MCF 10A (cell line): ENCODE measurements around the gene IFIT1B. TPM values are rescaled to one million over a fixed set of nuclear protein-coding genes. Genes with fewer than 3 reads are reported as not detected.

Source experiments
- BruUV-seq: library from RNA; stranded (reverse); fragments of 400-500 nt; replicated peaks from 2 replicates; lab custom pipeline; 2021; lab: Mats Ljungman, UMichigan
- CTCF ChIA-PET: fragments of 300-600 bp; sonication (Branson Sonifier 250); formaldehyde crosslinking; extraction: SDS; loops from one replicate; lab custom pipeline; 2021; ENCODE audit warnings: antibody characterized with exemption, inconsistent platforms; lab: Yijun Ruan, JAX
- POLR2A ChIA-PET: fragments of 300-600, 350-650 bp; sonication (Branson Sonifier 250); formaldehyde crosslinking; extraction: SDS; loops from one replicate; lab custom pipeline; 2020; ENCODE audit warnings: antibody characterized with exemption, inconsistent platforms; lab: Yijun Ruan, JAX
- DNase-seq: peaks from one replicate; pipeline ENCODE4 v3.0.0-alpha.2; 2018; ENCODE audit not compliant: unreplicated experiment
- H3K27ac Mint-ChIP-seq: one replicate; pipeline ENCODE4 v1.8.0; 2022; ENCODE audit warnings: mild to moderate bottlenecking, low read depth, mixed read lengths; ENCODE audit not compliant: unreplicated experiment
- H3K27me3 Mint-ChIP-seq: one replicate; pipeline ENCODE4 v1.8.0; 2022; ENCODE audit warnings: mixed read lengths; ENCODE audit not compliant: insufficient read depth, unreplicated experiment
- H3K36me3 Mint-ChIP-seq: one replicate; pipeline ENCODE4 v1.8.0; 2022; ENCODE audit warnings: mild to moderate bottlenecking, moderate library complexity, mixed read lengths; ENCODE audit not compliant: insufficient read depth, unreplicated experiment
- H3K4me1 Mint-ChIP-seq: one replicate; pipeline ENCODE4 v1.8.0; 2022; ENCODE audit warnings: mixed read lengths; ENCODE audit not compliant: insufficient read depth, unreplicated experiment
- H3K4me3 Mint-ChIP-seq: one replicate; pipeline ENCODE4 v1.8.0; 2022; ENCODE audit warnings: mild to moderate bottlenecking, moderate library complexity, mixed read lengths; ENCODE audit not compliant: unreplicated experiment
- H3K9me3 Mint-ChIP-seq: one replicate; pipeline ENCODE4 v1.8.0; 2022; ENCODE audit warnings: mixed read lengths; ENCODE audit not compliant: unreplicated experiment
- intact Hi-C: fragments of 100-400 bp; cut with micrococcal nuclease; formaldehyde crosslinking; loops from 2 replicates; pipeline ENCODE4 v1.14.1; 2022
- total RNA-seq: library from RNA; stranded (reverse); gene quantifications from 2 replicates; pipeline ENCODE4 v1.2.3, GENCODE V29; 2022
- TF ChIP-seq, protein P1 (sequence below): fragments of 200-600 bp; IDR thresholded peaks from one replicate; pipeline ENCODE4 v1.8.0; 2022; ENCODE audit warnings: antibody characterized with exemption, mild to moderate bottlenecking; ENCODE audit not compliant: unreplicated experiment

Gene IFIT1B
- total RNA-seq, 1 experiment from 2014 or later: not detected

DNA sequence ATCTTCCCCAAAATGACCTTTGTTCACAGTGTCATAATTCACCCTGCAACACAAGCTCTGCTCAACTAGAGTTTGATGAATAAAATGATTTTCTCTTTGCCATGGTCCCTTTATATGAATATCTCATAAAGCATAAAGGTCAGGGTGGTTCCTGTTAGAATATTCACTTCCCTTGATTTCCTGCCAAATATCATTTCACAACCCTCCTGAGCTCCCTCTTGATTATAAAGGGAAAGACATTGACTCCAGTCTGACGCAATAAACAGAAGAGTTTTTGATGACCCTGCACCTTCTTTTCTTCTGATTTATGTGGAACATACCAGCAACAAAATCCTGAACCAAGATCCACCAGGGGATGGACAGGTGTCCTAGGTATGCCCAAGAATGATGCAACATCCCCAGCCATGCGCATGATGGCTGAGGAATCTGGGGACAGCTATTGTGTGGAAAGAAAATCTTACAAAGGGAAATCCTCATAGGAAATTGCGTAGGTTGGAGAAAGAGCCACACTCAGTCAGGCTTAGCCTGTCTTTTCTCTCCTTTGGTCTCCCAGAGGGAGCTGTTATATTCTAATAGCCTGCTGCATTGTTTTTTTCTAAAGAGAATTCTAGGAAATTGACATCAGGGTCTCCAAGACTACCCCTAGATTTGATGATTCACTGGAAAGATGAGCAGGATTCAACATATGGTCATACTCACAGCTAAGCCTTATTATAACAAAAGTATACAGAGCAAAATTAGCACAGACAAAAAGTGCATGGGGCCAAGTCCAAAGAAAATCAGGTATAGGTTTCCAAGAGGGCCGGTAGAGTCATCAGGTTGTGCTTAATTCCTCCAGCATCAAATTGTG lies 31.2 kb upstream of the IFIT1B start:
- intact Hi-C loops: no loop called here
- Mint-ChIP-seq H3K27ac (peak overlapping the region; percentile 68), H3K36me3 (no peaks in the 10 kb centered on the region), H3K4me3 (no peak overlapping the region), H3K4me1 (peaks cover 43% of the 10 kb centered on the region), H3K27me3 (no peaks in the 10 kb centered on the region), H3K9me3 (peaks cover 7% of the 10 kb centered on the region)
- ChIA-PET CTCF (interaction anchor here (1.0 to 2.2 kb wide), 2 partner anchors 22 to 42 kb away, joined by 3 to 14 read pairs; no protein-coding TSS in a partner anchor), POLR2A (interaction anchor here (0.7 to 3.8 kb wide), 20 partner anchors 8 to 357 kb away, joined by 3 to 26 read pairs (median 4); partner anchors contain the start of genes FAS, IFIT1, IFIT2 and IFIT3)
- TF ChIP-seq, protein P1, sequence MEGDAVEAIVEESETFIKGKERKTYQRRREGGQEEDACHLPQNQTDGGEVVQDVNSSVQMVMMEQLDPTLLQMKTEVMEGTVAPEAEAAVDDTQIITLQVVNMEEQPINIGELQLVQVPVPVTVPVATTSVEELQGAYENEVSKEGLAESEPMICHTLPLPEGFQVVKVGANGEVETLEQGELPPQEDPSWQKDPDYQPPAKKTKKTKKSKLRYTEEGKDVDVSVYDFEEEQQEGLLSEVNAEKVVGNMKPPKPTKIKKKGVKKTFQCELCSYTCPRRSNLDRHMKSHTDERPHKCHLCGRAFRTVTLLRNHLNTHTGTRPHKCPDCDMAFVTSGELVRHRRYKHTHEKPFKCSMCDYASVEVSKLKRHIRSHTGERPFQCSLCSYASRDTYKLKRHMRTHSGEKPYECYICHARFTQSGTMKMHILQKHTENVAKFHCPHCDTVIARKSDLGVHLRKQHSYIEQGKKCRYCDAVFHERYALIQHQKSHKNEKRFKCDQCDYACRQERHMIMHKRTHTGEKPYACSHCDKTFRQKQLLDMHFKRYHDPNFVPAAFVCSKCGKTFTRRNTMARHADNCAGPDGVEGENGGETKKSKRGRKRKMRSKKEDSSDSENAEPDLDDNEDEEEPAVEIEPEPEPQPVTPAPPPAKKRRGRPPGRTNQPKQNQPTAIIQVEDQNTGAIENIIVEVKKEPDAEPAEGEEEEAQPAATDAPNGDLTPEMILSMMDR: no peak
- DNase-seq: peak; percentile 92
- BruUV-seq: no TSS peak

- peaks cover 49% of the 10 kb centered on the region for H3K4me1 Mint-ChIP-seq
- BruUV-seq: no TSS peak
- CTCF ChIA-PET: interaction anchor here (0.6 to 2.2 kb wide), 2 partner anchors 9 to 21 kb away, joined by 3 to 14 read pairs; no protein-coding TSS in a partner anchor
These were observed 30.0 kb upstream of the IFIT1B start for GRCh38 chr10:89347701-89348457.

DNA sequence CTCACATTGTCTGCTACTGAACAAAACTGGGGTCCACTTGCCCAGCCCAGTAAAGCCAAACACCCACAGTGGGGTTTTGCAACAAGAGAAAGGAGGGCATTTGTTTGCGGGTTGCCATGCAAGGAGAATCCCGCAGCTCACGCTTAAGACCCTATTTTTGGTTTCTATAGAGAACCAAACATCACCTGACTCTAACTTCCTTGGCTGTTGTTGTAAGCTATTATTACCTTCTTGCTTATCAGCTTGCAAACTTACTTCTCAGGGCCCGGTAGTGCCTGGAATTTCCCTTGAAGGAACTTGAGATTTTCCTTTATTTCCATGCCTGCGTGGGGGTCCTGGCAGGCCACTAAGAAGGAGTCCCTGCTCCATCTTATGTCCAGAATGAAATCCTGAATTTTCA lies 29.4 kb upstream of the IFIT1B start:
- POLR2A ChIA-PET: interaction anchor here (1.2 to 3.8 kb wide), 2 partner anchors 19 to 46 kb away, joined by 3 to 26 read pairs; partner anchors contain the start of gene IFIT2
- CTCF ChIA-PET: interaction anchor here (0.9 to 2.2 kb wide), 2 partner anchors 20 to 21 kb away, joined by 3 to 14 read pairs; no protein-coding TSS in a partner anchor
- TF ChIP-seq, protein P1: no peak
- no peak for DNase-seq
- Mint-ChIP-seq H3K9me3 (peaks cover under 1% of the 10 kb centered on the region), H3K36me3 (no peaks in the 10 kb centered on the region), H3K27me3 (no peaks in the 10 kb centered on the region), H3K4me3 (no peak overlapping the region), H3K27ac (no peak overlapping the region), H3K4me1 (peaks cover 47% of the 10 kb centered on the region)
- intact Hi-C loops: no loop called here
- BruUV-seq: no TSS peak

More at GRCh38 chr10:89347701-89348457, 30.0 kb upstream of the IFIT1B start:
- Mint-ChIP-seq H3K27ac (no peak overlapping the region), H3K36me3 (no peaks in the 10 kb centered on the region), H3K27me3 (no peaks in the 10 kb centered on the region), H3K4me3 (no peak overlapping the region), H3K9me3 (peaks cover 6% of the 10 kb centered on the region)
- intact Hi-C loops: no loop called here
- POLR2A ChIA-PET: interaction anchor here (0.7 to 3.8 kb wide), 8 partner anchors 10 to 1530 kb away, joined by 3 to 26 read pairs (median 6); partner anchors contain the start of genes ATAD1, FAS, IFIT2 and IFIT3
- TF ChIP-seq, protein P1: no peak
- no peak for DNase-seq
